OCI-LY1 (cell line): ENCODE results near the gene CDH23.

Experiments
- EZH2 ChIP-seq: fragments of 200-600 bp; sonication (generic), shearing (Covaris generic); IDR thresholded peaks from 2 replicates; pipeline ENCODE4 v1.8.0; 2017; ENCODE audit warnings: borderline replicate concordance, mixed run types, mild to moderate bottlenecking, antibody characterized with exemption, low read length, moderate library complexity, mixed read lengths
- TF ChIP-seq, protein P1 (sequence below): fragments of 200-600 bp; sonication (generic), shearing (Covaris generic); IDR thresholded peaks from 2 replicates; pipeline ENCODE4 v1.5.1; 2017; ENCODE audit warnings: mild to moderate bottlenecking, antibody characterized with exemption, low read length, moderate library complexity, mixed read lengths

GRCh38 chr10:71483885-71484751, 87.4 kb downstream of the CDH23 start:
- TF ChIP-seq, protein P1, sequence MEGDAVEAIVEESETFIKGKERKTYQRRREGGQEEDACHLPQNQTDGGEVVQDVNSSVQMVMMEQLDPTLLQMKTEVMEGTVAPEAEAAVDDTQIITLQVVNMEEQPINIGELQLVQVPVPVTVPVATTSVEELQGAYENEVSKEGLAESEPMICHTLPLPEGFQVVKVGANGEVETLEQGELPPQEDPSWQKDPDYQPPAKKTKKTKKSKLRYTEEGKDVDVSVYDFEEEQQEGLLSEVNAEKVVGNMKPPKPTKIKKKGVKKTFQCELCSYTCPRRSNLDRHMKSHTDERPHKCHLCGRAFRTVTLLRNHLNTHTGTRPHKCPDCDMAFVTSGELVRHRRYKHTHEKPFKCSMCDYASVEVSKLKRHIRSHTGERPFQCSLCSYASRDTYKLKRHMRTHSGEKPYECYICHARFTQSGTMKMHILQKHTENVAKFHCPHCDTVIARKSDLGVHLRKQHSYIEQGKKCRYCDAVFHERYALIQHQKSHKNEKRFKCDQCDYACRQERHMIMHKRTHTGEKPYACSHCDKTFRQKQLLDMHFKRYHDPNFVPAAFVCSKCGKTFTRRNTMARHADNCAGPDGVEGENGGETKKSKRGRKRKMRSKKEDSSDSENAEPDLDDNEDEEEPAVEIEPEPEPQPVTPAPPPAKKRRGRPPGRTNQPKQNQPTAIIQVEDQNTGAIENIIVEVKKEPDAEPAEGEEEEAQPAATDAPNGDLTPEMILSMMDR = no peak
- no peak for TF ChIP-seq EZH2
